Esophagus muscularis mucosa (tissue), 4 donors: ENCODE measurements around the gene MKRN2.

Experiments
- EP300 ChIP-seq: sonication (generic); formaldehyde crosslinking; IDR thresholded peaks from one replicate; pipeline ENCODE4 v1.6.1; 2017; ENCODE audit warnings: antibody characterized with exemption
- POLR2A ChIP-seq: fragments of 450-650 bp; IDR thresholded peaks from one replicate; pipeline ENCODE4 v1.6.1; 2017; ENCODE audit warnings: antibody characterized with exemption, moderate library complexity, mild to moderate bottlenecking, low read depth
- POLR2AphosphoS5 ChIP-seq, 2 donors: sonication (generic); formaldehyde crosslinking; IDR thresholded peaks; one replicate each; pipeline ENCODE4 v1.6.1; 2017; ENCODE audit warnings: antibody characterized with exemption in 2 of 2
- TF ChIP-seq, protein P1 (sequence below), 3 experiments: fragments of 200-600 bp in 2 of 3; fragments of 450-650 bp in 1 of 3; sonication (generic) in 2 of 3; IDR thresholded peaks; one replicate each; pipeline ENCODE4 v1.5.1; 2017 to 2019; ENCODE audit warnings: antibody characterized with exemption in 3 of 3, mild to moderate bottlenecking in 2 of 3, moderate library complexity in 1 of 3

DNA sequence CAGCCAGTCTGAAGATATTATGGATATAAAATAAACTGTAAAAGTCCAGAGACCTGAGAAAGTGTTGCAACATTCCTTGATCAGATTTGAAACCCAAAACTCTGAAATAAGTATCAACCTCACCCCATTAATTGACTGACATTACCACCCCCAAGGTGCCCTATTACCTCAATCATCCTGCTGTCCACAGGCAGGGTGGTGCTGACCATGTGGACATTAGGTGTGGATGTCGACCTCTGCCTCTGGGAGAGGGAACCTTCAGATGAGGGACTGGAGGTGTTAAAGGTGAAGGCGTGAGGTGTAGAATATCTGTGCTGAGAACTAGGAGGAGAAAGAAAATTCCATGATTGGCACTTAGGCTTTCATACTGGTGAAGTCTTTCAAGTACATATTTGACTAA lies 47.1 kb downstream of the MKRN2 start:
- TF ChIP-seq, protein P1, sequence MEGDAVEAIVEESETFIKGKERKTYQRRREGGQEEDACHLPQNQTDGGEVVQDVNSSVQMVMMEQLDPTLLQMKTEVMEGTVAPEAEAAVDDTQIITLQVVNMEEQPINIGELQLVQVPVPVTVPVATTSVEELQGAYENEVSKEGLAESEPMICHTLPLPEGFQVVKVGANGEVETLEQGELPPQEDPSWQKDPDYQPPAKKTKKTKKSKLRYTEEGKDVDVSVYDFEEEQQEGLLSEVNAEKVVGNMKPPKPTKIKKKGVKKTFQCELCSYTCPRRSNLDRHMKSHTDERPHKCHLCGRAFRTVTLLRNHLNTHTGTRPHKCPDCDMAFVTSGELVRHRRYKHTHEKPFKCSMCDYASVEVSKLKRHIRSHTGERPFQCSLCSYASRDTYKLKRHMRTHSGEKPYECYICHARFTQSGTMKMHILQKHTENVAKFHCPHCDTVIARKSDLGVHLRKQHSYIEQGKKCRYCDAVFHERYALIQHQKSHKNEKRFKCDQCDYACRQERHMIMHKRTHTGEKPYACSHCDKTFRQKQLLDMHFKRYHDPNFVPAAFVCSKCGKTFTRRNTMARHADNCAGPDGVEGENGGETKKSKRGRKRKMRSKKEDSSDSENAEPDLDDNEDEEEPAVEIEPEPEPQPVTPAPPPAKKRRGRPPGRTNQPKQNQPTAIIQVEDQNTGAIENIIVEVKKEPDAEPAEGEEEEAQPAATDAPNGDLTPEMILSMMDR (IDR thresholded peaks at IDR 0.05): no peak
- TF ChIP-seq EP300: no peak
- TF ChIP-seq POLR2A: no peak
- TF ChIP-seq POLR2AphosphoS5 (IDR thresholded peaks at IDR 0.05): no peak
